GM23248 (cell line): Measurements from ENCODE around the gene AAMDC. TPM values are rescaled to one million over a fixed set of nuclear protein-coding genes. Genes with fewer than 3 reads are reported as not detected.
"Not testable (repeated sequence)": the region's sequence is repeated elsewhere in the genome, so short reads cannot be mapped to it uniquely, and the experiment has no call there.

ENCODE experiments used
- DNase-seq: peaks from one replicate; pipeline ENCODE4 v3.0.0-alpha.2; 2015
- H2AFZ ChIP-seq: fragments of 200-600 bp; sonication (generic); 2 replicates; pipeline ENCODE4 v1.6.1; 2016; ENCODE audit warnings: antibody characterized with exemption
- H3F3A ChIP-seq: fragments of 200-600 bp; sonication (generic); 2 replicates; pipeline ENCODE4 v1.6.1; 2016; ENCODE audit warnings: mild to moderate bottlenecking, antibody characterized with exemption, mixed run types; ENCODE audit not compliant: insufficient read depth
- H3K27ac ChIP-seq: fragments of 200-600 bp; sonication (generic); 2 replicates; pipeline ENCODE4 v1.5.1; 2016; ENCODE audit warnings: mild to moderate bottlenecking
- H3K27me3 ChIP-seq: fragments of 200-600 bp; sonication (generic); replicated peaks from 2 replicates; pipeline ENCODE4 v1.6.1; 2016; ENCODE audit warnings: mild to moderate bottlenecking; ENCODE audit not compliant: insufficient read depth
- H3K36me3 ChIP-seq: fragments of 200-600 bp; sonication (generic); 2 replicates; pipeline ENCODE4 v1.6.1; 2016; ENCODE audit warnings: low read depth, mild to moderate bottlenecking
- H3K4me1 ChIP-seq: fragments of 200-600 bp; sonication (generic); 2 replicates; pipeline ENCODE4 v1.6.1; 2016; ENCODE audit warnings: mild to moderate bottlenecking; ENCODE audit not compliant: insufficient read depth
- H3K4me2 ChIP-seq: fragments of 200-600 bp; sonication (generic); one replicate; pipeline ENCODE4 v1.6.1; 2016; ENCODE audit warnings: mild to moderate bottlenecking; ENCODE audit not compliant: unreplicated experiment
- H3K4me3 ChIP-seq: fragments of 200-600 bp; sonication (generic); 2 replicates; pipeline ENCODE4 v1.5.1; 2016; ENCODE audit warnings: mild to moderate bottlenecking
- H3K79me2 ChIP-seq: fragments of 200-600 bp; sonication (generic); 2 replicates; pipeline ENCODE4 v1.6.1; 2016; ENCODE audit warnings: mild to moderate bottlenecking; ENCODE audit not compliant: insufficient read depth
- H3K9ac ChIP-seq: fragments of 200-600 bp; sonication (generic); 2 replicates; pipeline ENCODE4 v1.6.1; 2016; ENCODE audit warnings: mild to moderate bottlenecking
- H3K9me2 ChIP-seq: fragments of 200-600 bp; sonication (generic); 2 replicates; pipeline ENCODE4 v1.6.1; 2016; ENCODE audit warnings: mixed run types, mild to moderate bottlenecking, moderate library complexity; ENCODE audit not compliant: insufficient read depth
- H3K9me3 ChIP-seq: fragments of 200-600 bp; sonication (generic); one replicate; pipeline ENCODE4 v1.6.1; 2017; ENCODE audit warnings: low read depth
- H4K20me1 ChIP-seq: fragments of 200-600 bp; sonication (generic); 2 replicates; pipeline ENCODE4 v1.6.0; 2016; ENCODE audit not compliant: insufficient read depth
- WGBS, 2 experiments: methylation state at CpG; one replicate each; pipeline ENCODE4 v1.1.6; 2015 to 2017; ENCODE audit warnings: low lambda C conversion rate in 2 of 2, low coverage in 1 of 2; ENCODE audit errors: missing lambda C conversion rate in 2 of 2; 5-methylcytosine and 5-hydroxymethylcytosine counted together
- in situ Hi-C: fragments of 300-500 bp; cut with MboI; formaldehyde crosslinking; loops from 2 replicates; pipeline ENCODE4 v1.15.0; 2020
- polyA plus RNA-seq: library from polyadenylated mRNA; unstranded; fragments of >200 nt; fragmentation: Nextera tagmentation; extraction: Ambion mirVana; gene quantifications from 2 replicates; pipeline ENCODE4 v1.2.1, GENCODE V29; 2016
- small RNA-seq: library from RNA; depleted of rRNA; stranded (forward); fragments of <200 nt; gene quantifications from one replicate; pipeline ENCODE3, GENCODE V24; 2014; ENCODE audit warnings: low read depth, low replicate concordance
- total RNA-seq: library from RNA; depleted of rRNA; stranded (reverse); fragments of >200 nt; shearing (Covaris generic); gene quantifications from 2 replicates; pipeline ENCODE4 v1.2.3, GENCODE V29; 2014; rRNA removed

The AAMDC gene
- total and polyA plus RNA-seq, 2 experiments from 2014 or later, result 7.3 to 55.2 TPM

DNA sequence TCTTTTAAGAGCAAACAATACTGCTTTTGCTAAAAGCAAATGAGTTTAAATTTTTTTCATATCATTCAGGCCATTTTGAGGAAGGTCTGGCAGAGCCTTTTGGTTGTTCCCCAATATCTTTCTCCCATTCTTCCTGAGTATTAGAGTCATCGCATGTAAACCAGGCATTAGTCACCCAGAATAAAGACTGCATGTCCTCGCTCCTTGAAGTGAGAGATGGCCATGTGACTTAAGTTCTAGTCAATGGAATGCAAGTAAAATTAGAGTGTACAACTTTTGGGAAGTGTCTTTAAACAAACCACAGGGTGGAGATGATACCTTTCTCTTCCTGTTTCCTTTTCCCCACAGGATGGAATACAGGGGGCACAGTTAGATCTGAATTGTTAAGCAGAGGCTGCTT, 96.8 kb downstream of the AAMDC start:
- in situ Hi-C loops, H3K79me2 ChIP-seq, H2AFZ ChIP-seq, H3K9ac ChIP-seq, H3K27me3 ChIP-seq, H3K27ac ChIP-seq, H3K36me3 ChIP-seq, H3K4me2 ChIP-seq, H4K20me1 ChIP-seq, DNase-seq, H3K4me3 ChIP-seq, H3K9me2 ChIP-seq, H3K9me3 ChIP-seq: not testable (repeated sequence)
- peaks cover 11% of the 10 kb centered on the region for H3F3A ChIP-seq
- 71% methylated on average over 1 of the region's 2 CpGs; no CpG with 5 or more reads in 1 of the 2 experiments for WGBS, 2 experiments
- peaks cover 11% of the 10 kb centered on the region for H3K4me1 ChIP-seq

Small RNA genes lying within 50 kb of the gene (small RNA-seq; reads per million reads assigned to genes)
- not detected for gene AP002812.4

Other genes with a start within 250 kb of the AAMDC start
- 0.43 and 2.9 TPM in 2 replicates for gene AQP11, start 231.2 kb upstream of the AAMDC start, total RNA-seq
- gene AQP11, start 231.2 kb upstream of the AAMDC start, polyA plus RNA-seq, result 0.80 and 1.1 TPM in 2 replicates
- 101 and 123 TPM in 2 replicates for gene CLNS1A, start 183.3 kb upstream of the AAMDC start, total RNA-seq
- 97.3 and 97.4 TPM in 2 replicates for gene CLNS1A, start 183.3 kb upstream of the AAMDC start, polyA plus RNA-seq
- 39.0 and 41.9 TPM in 2 replicates for gene RSF1, start 422 bp upstream of the AAMDC start, total RNA-seq
- gene RSF1, start 422 bp upstream of the AAMDC start, polyA plus RNA-seq, result 40.6 and 48.2 TPM in 2 replicates
- gene INTS4, start 173.5 kb downstream of the AAMDC start, total RNA-seq, result 27.3 and 29.3 TPM in 2 replicates
- 25.8 and 27.0 TPM in 2 replicates for gene INTS4, start 173.5 kb downstream of the AAMDC start, polyA plus RNA-seq
- 0.63 and 1.4 TPM in 2 replicates for gene KCTD14, start 202.1 kb downstream of the AAMDC start, total RNA-seq
- gene KCTD14, start 202.1 kb downstream of the AAMDC start, polyA plus RNA-seq, result 0.85 and 1.0 TPM in 2 replicates
- gene THRSP, start 242.7 kb downstream of the AAMDC start, total RNA-seq, result not detected in 2 replicates
- not detected in 2 replicates for gene THRSP, start 242.7 kb downstream of the AAMDC start, polyA plus RNA-seq